GM18517 (cell line): ENCODE results near the gene DNAAF5.
"Not testable (repeated sequence)": the region's sequence is repeated elsewhere in the genome, so short reads cannot be mapped to it uniquely, and the experiment has no call there.

Experiments used
- ATAC-seq: cut with Tn5 transposase; IDR thresholded peaks from one replicate; pipeline ENCODE4 v1.9.1; 2021; ENCODE audit warnings: mild to moderate bottlenecking, moderate library complexity; ENCODE audit not compliant: unreplicated experiment

DNAAF5 gene

GRCh38 chr7:780081-780480 is 53.6 kb downstream of the DNAAF5 start:
- no peak for ATAC-seq

GRCh38 chr7:780516-780915 is 54.0 kb downstream of the DNAAF5 start:
- no peak for ATAC-seq

GRCh38 chr7:781186-781849 is 54.8 kb downstream of the DNAAF5 start:
- ATAC-seq = no peak

GRCh38 chr7:781936-782529 is 55.5 kb downstream of the DNAAF5 start:
- ATAC-seq = no peak

GRCh38 chr7:782718-783449 is 56.4 kb downstream of the DNAAF5 start:
- no peak for ATAC-seq

GRCh38 chr7:783556-784490 is 57.3 kb downstream of the DNAAF5 start:
- no peak for ATAC-seq

GRCh38 chr7:784971-785370 is 58.5 kb downstream of the DNAAF5 start:
- ATAC-seq = no peak

- no peak for ATAC-seq
Observed at GRCh38 chr7:785416-785815, 58.9 kb downstream of the DNAAF5 start.

GRCh38 chr7:786472-787255 is 60.2 kb downstream of the DNAAF5 start:
- no peak for ATAC-seq

- ATAC-seq = no peak
Observed at GRCh38 chr7:787332-788240, 61.1 kb downstream of the DNAAF5 start.

- ATAC-seq = no peak
Observed at GRCh38 chr7:791519-791918, 65.0 kb downstream of the DNAAF5 start.

- ATAC-seq = no peak
Observed at GRCh38 chr7:794207-794606, 67.7 kb downstream of the DNAAF5 start.

GRCh38 chr7:794671-795329 is 68.3 kb downstream of the DNAAF5 start:
- no peak for ATAC-seq

- not testable (repeated sequence) for ATAC-seq
Observed at GRCh38 chr7:796434-797169, 70.1 kb downstream of the DNAAF5 start.

GRCh38 chr7:798921-799470 is 72.5 kb downstream of the DNAAF5 start:
- ATAC-seq = no peak

- ATAC-seq = no peak
Observed at GRCh38 chr7:800692-801091, 74.2 kb downstream of the DNAAF5 start.

GRCh38 chr7:801351-801750 is 74.9 kb downstream of the DNAAF5 start:
- ATAC-seq = not testable (repeated sequence)

- no peak for ATAC-seq
Observed at GRCh38 chr7:801940-802381, 75.5 kb downstream of the DNAAF5 start.
